Suppressor macrophage treated with lipopolysaccharide for 1 hour (primary cell): ENCODE results near the gene EHD2.
A peak's percentile ranks its signal among the peaks of the same experiment; 100 is the strongest.
"Not testable (repeated sequence)": the region's sequence is repeated elsewhere in the genome, so short reads cannot be mapped to it uniquely, and the experiment has no call there.

Experiments
- DNase-seq, 3 donors: peaks; one replicate each; pipeline ENCODE4 v3.0.0-alpha.2; 2020 to 2022

The EHD2 gene

GRCh38 chr19:47691782-47692181 is 21.4 kb upstream of the EHD2 start:
- DNase-seq, result no peak

DNA sequence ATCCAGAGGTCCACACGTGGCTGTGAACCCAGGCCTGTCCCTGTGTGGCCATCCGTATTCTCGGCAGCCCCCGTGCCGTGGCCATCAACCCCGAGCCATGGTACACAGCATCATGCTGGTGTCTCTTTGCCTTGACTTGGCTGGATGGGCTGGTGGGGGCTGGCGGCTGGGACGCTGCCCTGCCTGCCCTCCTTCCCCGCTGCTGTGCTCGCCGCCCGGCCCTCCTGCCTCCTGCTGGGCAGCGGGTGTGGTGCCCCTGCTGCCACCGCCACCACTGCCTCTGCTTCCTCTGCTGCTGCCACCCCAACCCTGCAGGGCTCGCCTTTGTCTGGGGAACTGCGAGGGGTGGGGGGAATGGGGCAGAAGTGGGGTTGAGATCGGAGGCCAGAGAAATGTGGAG is 19.7 kb upstream of the EHD2 start:
- DNase-seq, result no peak

GRCh38 chr19:47693903-47694302 is 19.3 kb upstream of the EHD2 start:
- no peak for DNase-seq

- DNase-seq, result no peak
Measured at GRCh38 chr19:47694466-47695273, 18.6 kb upstream of the EHD2 start.

- DNase-seq, result no peak
Measured at GRCh38 chr19:47695533-47696262, 17.5 kb upstream of the EHD2 start.

DNA sequence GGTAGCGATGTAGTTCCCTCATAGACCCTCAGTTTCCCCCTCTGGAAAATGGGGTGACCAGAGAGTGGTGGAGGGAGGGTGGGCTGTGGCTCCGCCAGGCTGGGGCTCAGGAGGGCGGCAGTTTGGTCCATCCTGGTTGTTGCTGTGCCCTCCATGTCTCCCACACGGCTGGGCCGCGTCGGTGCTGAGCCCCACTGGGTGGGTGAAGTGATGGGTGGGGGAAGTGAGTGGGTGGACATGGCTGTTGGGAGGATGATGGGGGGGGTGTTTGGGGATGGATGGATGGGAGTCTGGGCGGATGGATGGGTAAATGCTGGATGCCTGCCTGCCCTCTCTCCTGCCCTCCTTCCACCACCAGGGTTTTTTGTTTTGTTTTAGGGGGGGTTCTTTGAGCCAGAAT is 16.6 kb upstream of the EHD2 start:
- DNase-seq, result no peak

GRCh38 chr19:47697863-47698609 is 15.2 kb upstream of the EHD2 start:
- DNase-seq, result peak; percentile 76 to 85 (median 85)

GRCh38 chr19:47698631-47699359 is 14.4 kb upstream of the EHD2 start:
- DNase-seq, result no peak

GRCh38 chr19:47699360-47699917 is 13.8 kb upstream of the EHD2 start:
- peak; percentile 58 to 76 (median 60) for DNase-seq

DNA sequence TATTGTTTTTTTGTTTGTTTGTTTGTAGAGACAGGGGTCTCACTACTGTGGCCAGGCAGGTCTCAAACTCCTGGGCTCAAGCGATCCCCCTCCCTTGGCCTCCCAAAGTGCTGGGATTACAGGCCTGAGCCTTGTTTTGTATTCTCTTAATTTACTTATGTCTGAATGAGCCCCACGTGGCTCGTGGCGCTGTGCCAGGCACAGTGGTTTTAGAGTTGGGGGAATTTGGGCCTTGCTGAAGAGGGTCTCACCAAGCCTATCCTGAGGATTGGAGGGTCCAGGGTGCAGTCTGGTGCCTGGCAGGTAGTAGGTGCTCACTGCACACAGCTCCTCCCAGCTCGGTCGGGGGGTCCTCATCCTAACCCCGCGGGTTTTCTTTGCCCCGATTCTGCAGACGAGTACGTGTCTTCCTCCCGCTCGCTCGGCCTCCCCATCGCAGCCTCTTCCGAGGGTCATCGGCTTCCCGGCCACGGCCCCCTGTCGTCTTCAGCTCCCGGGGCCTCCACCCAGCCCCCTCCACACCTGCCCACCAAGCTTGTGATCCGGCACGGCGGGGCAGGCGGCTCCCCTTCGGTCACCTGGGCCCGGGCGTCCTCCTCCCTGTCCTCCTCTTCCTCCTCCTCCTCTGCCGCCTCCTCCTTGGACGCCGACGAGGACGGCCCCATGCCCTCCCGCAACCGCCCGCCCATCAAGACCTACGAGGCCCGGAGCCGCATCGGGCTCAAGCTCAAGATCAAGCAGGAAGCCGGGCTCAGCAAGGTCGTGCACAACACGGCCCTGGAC is 12.1 kb upstream of the EHD2 start:
- no peak for DNase-seq

DNA sequence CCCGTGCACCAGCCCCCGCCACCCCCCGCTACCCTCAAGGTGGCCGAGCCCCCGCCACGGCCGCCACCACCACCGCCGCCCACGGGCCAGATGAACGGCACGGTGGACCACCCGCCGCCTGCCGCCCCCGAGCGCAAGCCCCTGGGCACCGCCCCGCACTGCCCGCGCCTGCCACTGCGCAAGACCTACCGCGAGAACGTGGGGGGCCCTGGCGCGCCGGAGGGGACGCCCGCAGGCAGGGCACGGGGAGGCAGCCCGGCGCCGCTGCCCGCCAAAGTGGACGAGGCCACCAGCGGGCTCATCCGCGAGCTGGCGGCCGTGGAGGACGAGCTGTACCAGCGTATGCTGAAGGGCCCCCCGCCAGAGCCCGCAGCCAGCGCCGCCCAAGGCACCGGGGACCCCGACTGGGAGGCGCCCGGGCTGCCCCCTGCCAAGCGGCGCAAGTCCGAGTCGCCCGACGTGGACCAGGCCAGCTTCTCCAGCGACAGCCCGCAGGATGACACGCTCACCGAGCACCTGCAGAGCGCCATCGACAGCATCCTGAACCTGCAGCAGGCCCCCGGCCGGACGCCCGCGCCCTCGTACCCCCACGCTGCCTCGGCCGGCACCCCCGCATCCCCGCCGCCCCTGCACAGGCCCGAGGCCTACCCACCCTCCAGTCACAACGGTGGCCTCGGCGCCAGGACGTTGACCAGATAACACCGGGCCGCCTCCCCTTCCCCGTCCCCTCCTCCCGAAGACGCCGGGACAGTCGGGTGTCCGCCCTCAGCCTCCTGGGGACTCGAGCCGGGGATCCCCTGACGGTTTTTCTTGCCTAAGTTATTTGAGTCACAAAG is 11.3 kb upstream of the EHD2 start:
- peak in 2 of 3 donors; percentile 16 to 33 for DNase-seq

DNA sequence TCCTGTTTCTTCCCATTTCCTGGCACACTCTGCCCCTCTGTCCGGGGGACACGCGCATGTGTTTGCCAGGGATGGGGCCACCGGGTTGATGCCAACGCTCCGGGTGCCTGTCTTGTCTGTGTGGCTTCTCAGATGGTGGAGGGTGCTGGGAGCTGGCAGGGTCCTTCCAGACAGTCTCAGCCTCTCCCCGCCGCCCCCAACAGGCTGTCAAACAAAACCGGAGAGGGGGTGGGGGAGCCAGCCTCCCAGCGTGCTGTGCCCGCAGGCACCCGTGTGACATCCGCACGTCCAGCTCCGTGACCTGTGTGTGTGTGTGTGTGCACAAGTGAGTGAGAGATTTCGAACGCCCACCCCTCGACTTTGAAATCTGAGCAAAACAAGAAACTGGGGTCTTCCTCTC is 10.6 kb upstream of the EHD2 start:
- DNase-seq, result no peak

DNA sequence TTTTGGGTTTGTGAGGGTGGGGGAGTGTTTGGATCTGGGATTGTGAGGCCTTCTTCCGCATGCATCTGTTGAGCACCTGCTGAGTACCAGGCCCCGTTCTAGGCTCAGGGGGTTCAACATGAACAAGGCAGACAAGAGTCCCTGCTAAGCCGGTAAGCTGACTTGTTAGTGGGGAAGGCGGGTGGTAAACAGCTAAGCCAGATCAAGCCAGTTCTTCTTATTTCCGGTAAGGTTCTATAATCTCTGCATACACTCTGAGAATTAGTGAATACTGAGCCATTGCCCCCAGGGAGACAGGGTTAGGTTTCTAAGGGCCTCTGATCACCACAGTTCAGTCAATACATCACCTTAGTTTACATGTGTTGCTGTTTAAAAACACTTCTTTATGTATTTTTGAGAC is 9.9 kb upstream of the EHD2 start:
- DNase-seq, result no peak

DNA sequence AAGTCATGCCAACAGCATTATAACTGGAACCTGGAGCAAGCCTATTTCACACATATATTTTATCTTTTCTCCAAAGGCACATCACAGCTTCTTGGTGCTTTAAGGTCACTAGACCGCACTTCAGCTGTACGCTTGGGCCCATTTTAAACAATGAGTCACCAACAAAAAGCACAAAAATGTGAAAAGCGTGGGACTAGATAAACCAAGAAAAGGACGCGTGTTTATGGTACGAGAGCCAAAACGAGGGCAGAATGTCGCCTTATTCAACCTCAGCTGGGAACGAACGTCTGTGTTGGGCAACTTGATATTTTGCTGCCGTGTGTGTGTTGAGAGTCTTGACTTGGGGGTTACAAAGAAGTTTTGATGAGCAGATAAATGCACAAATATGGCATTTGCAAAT is 9.2 kb upstream of the EHD2 start:
- no peak for DNase-seq

DNA sequence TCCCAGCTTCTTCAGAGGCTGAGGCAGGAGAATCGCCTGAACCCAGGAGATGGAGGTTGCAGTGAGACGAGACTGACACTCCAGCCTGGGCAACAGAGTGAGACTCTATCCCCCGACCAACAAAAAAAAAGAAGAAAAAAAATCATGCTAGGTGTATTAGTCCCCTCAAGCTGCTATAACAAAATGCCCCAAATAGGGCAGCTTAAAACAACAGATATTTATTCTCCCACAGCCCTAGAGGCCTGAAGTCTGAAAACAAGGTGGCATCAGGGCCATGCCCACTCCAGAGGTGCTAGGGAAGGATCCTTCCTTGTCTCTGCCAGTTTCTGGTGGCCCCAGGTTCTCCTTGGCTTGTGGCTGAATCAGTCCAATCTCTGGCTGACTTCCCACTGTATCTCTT is 8.6 kb upstream of the EHD2 start:
- DNase-seq, result no peak

- peak; percentile 77 to 87 (median 86) for DNase-seq
Measured at GRCh38 chr19:47707135-47707925, 5.9 kb upstream of the EHD2 start.

- DNase-seq, result no peak
Measured at GRCh38 chr19:47711652-47712242, 1.5 kb upstream of the EHD2 start.

GRCh38 chr19:47714339-47714738 is 1.1 kb downstream of the EHD2 start:
- no peak for DNase-seq

DNA sequence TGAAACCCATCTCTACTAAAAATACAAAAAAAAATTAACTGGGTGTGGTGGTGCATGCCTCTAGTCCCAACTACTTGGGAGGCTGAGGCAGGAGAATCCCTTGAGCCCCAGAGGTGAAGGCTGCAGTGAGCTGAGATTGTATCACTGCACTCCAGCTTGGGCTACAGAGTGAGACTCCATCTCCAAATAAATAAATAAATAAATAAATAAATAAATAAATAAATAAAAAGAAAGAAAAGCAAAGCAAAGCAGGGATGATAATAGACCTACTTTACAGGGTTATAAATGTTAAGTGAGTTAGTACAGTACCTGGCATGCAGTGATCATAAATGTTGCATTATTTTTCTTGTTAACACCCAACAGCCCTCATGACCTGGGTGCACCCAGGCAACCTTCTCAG is 1.6 kb downstream of the EHD2 start:
- DNase-seq, result not testable (repeated sequence)
